Body of pancreas (tissue), 4 donors: ENCODE data around the gene CFAP68. TPM values are rescaled to one million over a fixed set of nuclear protein-coding genes. Genes with fewer than 3 reads are reported as not detected.

Experiments used
- ATAC-seq: fragments of 150-250 bp; one replicate; pipeline ENCODE4 v1.9.1; 2016
- DNase-seq, 4 donors: peaks; one replicate each; pipeline ENCODE4 v3.0.0-alpha.2; 2019
- H3K27ac ChIP-seq, 4 donors: fragments of 200-600 bp; sonication (generic); 1 replicate in 3 of 4; 2 replicates in 1 of 4; pipeline versions ENCODE4 v1.5.1 to v1.6.1; 2016 to 2019; ENCODE audit warnings: mild to moderate bottlenecking in 1 of 4, mixed read lengths in 1 of 4, moderate library complexity in 1 of 4
- H3K27me3 ChIP-seq, 2 donors: fragments of 200-600 bp; sonication (generic); one replicate each; pipeline ENCODE4 v1.6.0; 2016; ENCODE audit warnings: mild to moderate bottlenecking in 1 of 2
- H3K36me3 ChIP-seq, 2 donors: fragments of 200-600 bp; sonication (generic); replicated peaks in 1 of 2; 2 replicates each; pipeline ENCODE4 v1.5.1; 2016; ENCODE audit warnings: low read depth in 2 of 2; ENCODE audit not compliant: insufficient read depth in 1 of 2
- H3K4me1 ChIP-seq: fragments of 200-600 bp; sonication (generic); one replicate; pipeline ENCODE4 v1.6.0; 2016
- H3K4me3 ChIP-seq, 2 donors: fragments of 200-600 bp; sonication (generic); 1 replicate in 1 of 2; 2 replicates in 1 of 2; pipeline ENCODE4 v1.5.1; 2016 to 2019
- H3K9me3 ChIP-seq, 3 donors: fragments of 200-600 bp; sonication (generic); 1 replicate in 2 of 3; 2 replicates in 1 of 3; pipeline ENCODE4 v1.5.1; 2016
- CTCF ChIP-seq, 7 experiments: fragments of 450-650 bp in 4 of 7; fragments of 200-600 bp in 3 of 7; sonication (generic) in 3 of 7; IDR thresholded peaks; one replicate each; pipeline ENCODE4 v1.5.1; 2016 to 2019; ENCODE audit warnings: antibody characterized with exemption in 7 of 7
- POLR2A ChIP-seq, 3 donors: fragments of 450-650 bp; IDR thresholded peaks; one replicate each; pipeline ENCODE4 v1.6.1; 2016; ENCODE audit warnings: antibody characterized with exemption in 3 of 3, mild to moderate bottlenecking in 2 of 3
- WGBS, 2 donors: methylation state at CpG; one replicate each; pipeline ENCODE4 v1.1.5; 2017; 5-methylcytosine and 5-hydroxymethylcytosine counted together
- intact Hi-C: fragments of 100-400 bp; cut with DNase I; formaldehyde crosslinking; loops from one replicate; pipeline ENCODE4 v1.15.1; 2023
- small RNA-seq: library from RNA; depleted of rRNA; stranded (forward); fragments of <200 nt; gene quantifications from one replicate; pipeline ENCODE3, GENCODE V24; 2016
- total RNA-seq, 2 donors: library from RNA; depleted of rRNA; stranded (reverse); fragments of >200 nt; gene quantifications; one replicate each; pipeline ENCODE4 v1.1.0, GENCODE V29; 2016

The CFAP68 gene
- total RNA-seq, 2 donors from 2014 or later = 7.8 to 31.6 TPM

GRCh38 chr11:111933872-111934271, 54.5 kb downstream of the CFAP68 start:
- intact Hi-C loops = no loop called here
- WGBS, 2 donors = 48 to 55% methylated on average over 1 of the region's 1 CpG
- H3K27me3 ChIP-seq = no peaks in the 10 kb centered on the region
- no peak for ATAC-seq
- H3K27ac ChIP-seq = no peak overlapping the region
- no peak overlapping the region for H3K4me3 ChIP-seq
- H3K9me3 ChIP-seq = no peaks in the 10 kb centered on the region
- H3K4me1 ChIP-seq = peaks cover 14% of the 10 kb centered on the region
- H3K36me3 ChIP-seq = no peaks in the 10 kb centered on the region
- TF ChIP-seq CTCF (IDR thresholded peaks at IDR 0.05) = no peak
- no peak for TF ChIP-seq POLR2A (IDR thresholded peaks at IDR 0.05)
- no peak for DNase-seq

- DNase-seq = no peak
- H3K36me3 ChIP-seq = no peaks in the 10 kb centered on the region
- H3K9me3 ChIP-seq = no peaks in the 10 kb centered on the region
- ATAC-seq = no peak
- peaks cover 14% of the 10 kb centered on the region for H3K4me1 ChIP-seq
- no peak for TF ChIP-seq POLR2A (IDR thresholded peaks at IDR 0.05)
- TF ChIP-seq CTCF (IDR thresholded peaks at IDR 0.05) = no peak
- no peak overlapping the region for H3K27ac ChIP-seq
- 94 to 100% methylated on average over 1 of the region's 1 CpG for WGBS, 2 donors
- H3K27me3 ChIP-seq = no peaks in the 10 kb centered on the region
- no peak overlapping the region for H3K4me3 ChIP-seq
- intact Hi-C loops = no loop called here
These were observed 55.0 kb downstream of the CFAP68 start for GRCh38 chr11:111934306-111934705.

Small RNAs within 50 kb of the gene (small RNA-seq; reads per million reads assigned to genes)
- gene C11orf52 = not detected
- not detected for gene GNG5P3
- gene RNA5SP351 = not detected
- gene RPL37AP8 = not detected

Other genes starting within 250 kb of the CFAP68 start
- 10 to 100 TPM; 24.7 to 41.5 TPM for gene PPP2R1B, start 113.2 kb upstream of the CFAP68 start, total RNA-seq
- gene ALG9, start 8.0 kb upstream of the CFAP68 start, total RNA-seq = 10 to 100 TPM; 25.9 to 60.3 TPM
- 1 to 10 TPM in 1 of 2 donors, not detected in 1; 2.1 TPM for gene FDXACB1, start 376 bp upstream of the CFAP68 start, total RNA-seq
- 10 to 100 TPM; 10.4 to 61.0 TPM for gene CRYAB, start 32.2 kb downstream of the CFAP68 start, total RNA-seq
- not detected for gene HSPB2, start 33.2 kb downstream of the CFAP68 start, total RNA-seq
- 10 to 100 TPM in 1 of 2 donors, 1 to 10 TPM in 1; 4.6 to 14.8 TPM for gene C11orf52, start 39.4 kb downstream of the CFAP68 start, total RNA-seq
- gene DIXDC1, start 57.8 kb downstream of the CFAP68 start, total RNA-seq = 10 to 100 TPM; 14.0 to 23.4 TPM
- 10 to 100 TPM; 10.4 to 10.5 TPM for gene DLAT, start 145.9 kb downstream of the CFAP68 start, total RNA-seq
- 1 to 10 TPM in 1 of 2 donors, not detected in 1; 1.3 TPM for gene PIH1D2, start 194.5 kb downstream of the CFAP68 start, total RNA-seq
- 10 to 100 TPM in 1 of 2 donors, 1 to 10 TPM in 1; 8.3 to 10.5 TPM for gene NKAPD1, start 194.8 kb downstream of the CFAP68 start, total RNA-seq
- gene TIMM8B, start 207.2 kb downstream of the CFAP68 start, total RNA-seq = 1 to 10 TPM; 7.5 to 9.6 TPM
- 10 to 100 TPM; 27.4 to 68.5 TPM for gene SDHD, start 207.3 kb downstream of the CFAP68 start, total RNA-seq